Activated gamma-delta T cell (primary cell): Measurements from ENCODE around the gene EPX.
"Not testable (repeated sequence)": the region's sequence is repeated elsewhere in the genome, so short reads cannot be mapped to it uniquely, and the experiment has no call there.

Experiments
- DNase-seq: peaks from one replicate; lab custom pipeline; 2025; lab: John Stamatoyannopoulos, UW
- total RNA-seq, 2 donors: gene quantifications; one replicate each; lab custom pipeline; 2026; lab: John Stamatoyannopoulos, UW

EPX gene, protein sequence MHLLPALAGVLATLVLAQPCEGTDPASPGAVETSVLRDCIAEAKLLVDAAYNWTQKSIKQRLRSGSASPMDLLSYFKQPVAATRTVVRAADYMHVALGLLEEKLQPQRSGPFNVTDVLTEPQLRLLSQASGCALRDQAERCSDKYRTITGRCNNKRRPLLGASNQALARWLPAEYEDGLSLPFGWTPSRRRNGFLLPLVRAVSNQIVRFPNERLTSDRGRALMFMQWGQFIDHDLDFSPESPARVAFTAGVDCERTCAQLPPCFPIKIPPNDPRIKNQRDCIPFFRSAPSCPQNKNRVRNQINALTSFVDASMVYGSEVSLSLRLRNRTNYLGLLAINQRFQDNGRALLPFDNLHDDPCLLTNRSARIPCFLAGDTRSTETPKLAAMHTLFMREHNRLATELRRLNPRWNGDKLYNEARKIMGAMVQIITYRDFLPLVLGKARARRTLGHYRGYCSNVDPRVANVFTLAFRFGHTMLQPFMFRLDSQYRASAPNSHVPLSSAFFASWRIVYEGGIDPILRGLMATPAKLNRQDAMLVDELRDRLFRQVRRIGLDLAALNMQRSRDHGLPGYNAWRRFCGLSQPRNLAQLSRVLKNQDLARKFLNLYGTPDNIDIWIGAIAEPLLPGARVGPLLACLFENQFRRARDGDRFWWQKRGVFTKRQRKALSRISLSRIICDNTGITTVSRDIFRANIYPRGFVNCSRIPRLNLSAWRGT
- 0 to 0.09 reads per million in 2 donors for total RNA-seq

- no peak for DNase-seq
These were observed at the start of gene EPX for GRCh38 chr17:58192612-58193011. EPX (plus strand) TSS chr17:58192726; CDS start chr17:58192847, 121 bp downstream.

GRCh38 chr17:58143335-58143734 is 49.2 kb upstream of the EPX start:
- not testable (repeated sequence) for DNase-seq

GRCh38 chr17:58144801-58145200 is 47.7 kb upstream of the EPX start:
- DNase-seq = no peak

GRCh38 chr17:58147930-58148434 is 44.5 kb upstream of the EPX start, which contains the start of gene OR4D1:
OR4D1 (plus strand) TSS chr17:58148384; CDS start chr17:58155154, 6,770 bp downstream.
- DNase-seq = no peak

DNA sequence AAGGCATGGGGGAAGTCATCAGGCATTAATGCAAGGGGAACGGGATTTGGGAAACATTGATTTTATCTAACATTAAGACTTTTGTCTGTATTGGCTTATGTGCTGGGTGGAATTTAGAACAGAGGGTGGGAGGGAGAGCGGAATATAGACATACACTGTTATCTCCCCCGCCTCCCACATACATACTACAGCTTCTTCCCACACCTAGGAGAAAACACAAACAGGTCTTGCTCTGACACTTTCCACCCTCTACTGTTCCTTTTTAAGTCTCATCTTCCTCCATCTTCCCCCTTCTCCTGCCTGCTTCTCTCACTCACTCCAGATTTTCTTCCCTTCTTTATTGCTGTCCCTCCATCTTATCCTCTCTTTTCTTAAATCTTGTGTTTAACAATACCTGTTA is 43.9 kb upstream of the EPX start:
- no peak for DNase-seq

GRCh38 chr17:58150394-58150793 is 42.1 kb upstream of the EPX start:
- DNase-seq = no peak

- no peak for DNase-seq
These were observed 39.5 kb upstream of the EPX start for GRCh38 chr17:58153046-58153445.

- DNase-seq = no peak
These were observed 38.9 kb upstream of the EPX start for GRCh38 chr17:58153671-58154070.

DNA sequence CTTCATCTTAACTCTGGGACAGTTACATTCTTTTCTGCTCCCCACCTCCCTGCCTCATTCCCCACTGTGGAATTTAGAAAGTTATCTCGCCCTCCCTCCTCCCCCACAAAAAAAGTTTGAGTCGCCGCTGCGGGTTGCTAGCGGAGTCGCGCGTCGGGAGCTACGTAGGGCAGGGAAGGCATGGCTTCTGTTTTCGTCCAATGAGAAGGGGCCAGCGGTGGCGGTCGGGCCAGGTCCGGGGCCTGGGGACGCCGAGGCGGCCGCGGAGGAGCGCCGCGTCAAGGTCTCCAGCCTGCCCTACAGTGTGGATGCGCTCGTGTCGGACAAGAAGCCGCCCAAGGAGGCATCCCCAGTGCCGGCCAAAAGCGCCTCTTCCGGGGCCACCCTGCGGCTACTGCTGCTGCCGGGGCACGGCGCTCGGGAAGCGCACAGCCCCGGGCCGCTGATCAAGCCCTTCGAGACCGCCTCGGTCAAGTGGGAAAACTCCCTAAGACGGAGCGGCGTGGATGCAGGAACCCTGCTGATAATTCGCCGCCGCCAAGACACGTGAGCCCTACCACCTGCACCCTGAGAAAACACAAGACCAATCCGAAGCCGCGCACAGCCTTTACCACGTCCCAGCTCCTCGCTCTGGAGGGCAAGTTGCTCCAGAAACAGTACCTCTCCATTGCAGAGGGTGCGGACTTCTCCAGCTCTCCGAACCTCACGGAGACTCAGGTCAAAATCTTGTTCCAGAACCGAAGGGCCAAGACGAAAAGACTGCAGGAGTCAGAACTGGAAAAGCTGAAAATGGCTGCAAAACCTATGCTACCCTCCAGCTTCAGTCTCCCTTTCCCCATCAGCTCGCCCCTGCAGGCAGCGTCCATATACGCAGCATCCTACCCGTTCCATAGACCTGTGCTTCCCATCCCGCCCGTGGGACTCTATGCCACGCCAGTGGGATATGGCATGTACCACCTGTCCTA is 35.4 kb upstream of the EPX start:
- peak; percentile 39 for DNase-seq

GRCh38 chr17:58158181-58158580 is 34.3 kb upstream of the EPX start:
- no peak for DNase-seq

DNA sequence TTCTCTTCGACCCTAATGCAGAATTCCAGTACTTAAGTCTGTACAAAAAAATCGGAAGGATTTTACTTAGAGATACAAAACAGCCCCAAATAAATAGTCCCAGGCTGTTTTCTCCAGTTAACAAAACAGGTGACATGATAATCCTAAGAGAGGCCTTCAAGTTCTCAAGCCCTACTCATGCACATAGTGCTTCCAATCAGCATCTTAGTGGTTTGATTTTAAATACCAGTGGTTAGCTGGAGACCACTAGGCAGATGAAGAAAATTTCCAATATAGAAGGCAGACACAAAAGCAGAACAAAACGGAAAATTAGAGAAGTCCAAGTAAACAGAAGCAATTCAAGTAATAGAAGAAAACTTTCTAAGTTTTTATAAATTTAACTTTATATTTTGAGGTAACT is 31.0 kb upstream of the EPX start:
- no peak for DNase-seq

GRCh38 chr17:58165981-58166380 is 26.5 kb upstream of the EPX start:
- no peak for DNase-seq

- no peak for DNase-seq
These were observed 25.8 kb upstream of the EPX start, which contains the start of gene OR4D2 for GRCh38 chr17:58166682-58167081. OR4D2 (plus strand) TSS chr17:58166982; CDS start chr17:58169656, 2,674 bp downstream.

DNA sequence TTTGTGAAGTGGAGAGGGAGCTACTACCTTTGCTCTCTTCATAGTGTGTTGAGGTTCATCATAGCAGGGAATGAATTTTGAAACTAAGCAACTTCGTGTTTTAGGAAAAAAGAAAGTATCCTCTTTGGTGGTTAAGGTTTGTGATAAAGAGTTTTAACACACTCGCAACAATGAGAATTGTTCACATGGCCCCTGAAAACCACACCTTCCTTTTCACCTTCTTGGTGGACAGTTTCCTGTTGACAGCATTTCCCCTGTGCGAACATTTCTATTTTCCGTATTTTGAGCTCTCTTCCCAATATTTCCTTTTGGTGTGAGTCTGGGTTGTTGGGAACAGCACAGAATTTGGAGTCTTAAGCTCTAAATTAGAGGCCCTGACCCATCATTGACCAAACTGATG is 21.9 kb upstream of the EPX start:
- DNase-seq = no peak

GRCh38 chr17:58172369-58173071 is 20.0 kb upstream of the EPX start:
- no peak for DNase-seq

GRCh38 chr17:58174871-58175270 is 17.7 kb upstream of the EPX start:
- no peak for DNase-seq

- no peak for DNase-seq
These were observed 16.3 kb upstream of the EPX start for GRCh38 chr17:58176200-58176599.

GRCh38 chr17:58181796-58182195 is 10.7 kb upstream of the EPX start:
- no peak for DNase-seq

GRCh38 chr17:58183514-58183913 is 9.0 kb upstream of the EPX start:
- DNase-seq = no peak

- DNase-seq = no peak
These were observed 8.1 kb upstream of the EPX start for GRCh38 chr17:58184308-58184985.
